Suprapubic skin (tissue), 4 donors: ENCODE data around the gene E2F6. TPM values are rescaled to one million over a fixed set of nuclear protein-coding genes. Genes with fewer than 3 reads are reported as not detected.

Experiments
- DNase-seq, 2 donors: peaks; one replicate each; pipeline ENCODE4 v3.0.0-alpha.2; 2019; ENCODE audit warnings: low spot score in 2 of 2
- H3K27ac ChIP-seq: fragments of 200-600 bp; sonication (generic); one replicate; pipeline ENCODE4 v1.5.1; 2019
- H3K27me3 ChIP-seq: fragments of 200-600 bp; sonication (generic); one replicate; pipeline ENCODE4 v1.5.1; 2019
- H3K36me3 ChIP-seq: fragments of 200-600 bp; sonication (generic); one replicate; pipeline ENCODE4 v1.5.1; 2019
- H3K4me1 ChIP-seq: fragments of 200-600 bp; sonication (generic); one replicate; pipeline ENCODE4 v1.5.1; 2019
- H3K4me3 ChIP-seq: fragments of 200-600 bp; sonication (generic); one replicate; pipeline ENCODE4 v1.5.1; 2019; ENCODE audit warnings: mild to moderate bottlenecking
- H3K9me3 ChIP-seq: fragments of 200-600 bp; sonication (generic); one replicate; pipeline ENCODE4 v1.5.1; 2019
- CTCF ChIP-seq, 2 donors: fragments of 200-600 bp in 1 of 2; fragments of 450-650 bp in 1 of 2; sonication (generic) in 1 of 2; IDR thresholded peaks; one replicate each; pipeline ENCODE4 v1.5.1; 2016 to 2019; ENCODE audit warnings: antibody characterized with exemption in 2 of 2, mild to moderate bottlenecking in 1 of 2, moderate library complexity in 1 of 2
- EP300 ChIP-seq: sonication (generic); formaldehyde crosslinking; IDR thresholded peaks from one replicate; pipeline ENCODE4 v1.6.1; 2017; ENCODE audit warnings: antibody characterized with exemption
- POLR2A ChIP-seq, 2 donors: fragments of 450-650 bp; IDR thresholded peaks; one replicate each; pipeline ENCODE4 v1.6.1; 2017; ENCODE audit warnings: antibody characterized with exemption in 2 of 2, mild to moderate bottlenecking in 2 of 2, moderate library complexity in 2 of 2
- POLR2AphosphoS5 ChIP-seq, 3 donors: sonication (generic); formaldehyde crosslinking; IDR thresholded peaks; one replicate each; pipeline ENCODE4 v1.6.1; 2017; ENCODE audit warnings: antibody characterized with exemption in 3 of 3
- WGBS: methylation state at CpG from one replicate; pipeline ENCODE4 v1.1.5; 2018; 5-methylcytosine and 5-hydroxymethylcytosine counted together
- total RNA-seq, 4 donors: library from RNA; depleted of rRNA; stranded (reverse); fragments of >200 nt; gene quantifications; one replicate each; pipeline ENCODE4 v1.1.0, GENCODE V29; 2016

The E2F6 gene
- total RNA-seq, 4 donors from 2014 or later, result 9.3 to 15.7 (median 10.3) TPM

- H3K27ac ChIP-seq, result no peak overlapping the region
- peaks cover 24% of the 10 kb centered on the region for H3K36me3 ChIP-seq
- H3K4me3 ChIP-seq, result no peak overlapping the region
- H3K27me3 ChIP-seq, result no peaks in the 10 kb centered on the region
- 93% methylated on average over 9 of the region's 9 CpGs for WGBS
- H3K9me3 ChIP-seq, result no peaks in the 10 kb centered on the region
- no peak for TF ChIP-seq POLR2A (IDR thresholded peaks at IDR 0.05)
- TF ChIP-seq CTCF (IDR thresholded peaks at IDR 0.05), result no peak
- no peak for TF ChIP-seq EP300
- TF ChIP-seq POLR2AphosphoS5 (IDR thresholded peaks at IDR 0.05), result no peak
- no peaks in the 10 kb centered on the region for H3K4me1 ChIP-seq
- DNase-seq, result no peak
Measured at GRCh38 chr2:11438555-11439080, 27.3 kb downstream of the E2F6 start.

- WGBS, result 61% methylated on average over 5 of the region's 5 CpGs
- Histone ChIP-seq H3K27ac (no peak overlapping the region), H3K9me3 (no peaks in the 10 kb centered on the region), H3K36me3 (peaks cover 17% of the 10 kb centered on the region), H3K4me1 (no peaks in the 10 kb centered on the region), H3K27me3 (no peaks in the 10 kb centered on the region), H3K4me3 (no peak overlapping the region)
- TF ChIP-seq CTCF (IDR thresholded peaks at IDR 0.05) (no peak), EP300 (no peak), POLR2A (IDR thresholded peaks at IDR 0.05) (no peak), POLR2AphosphoS5 (IDR thresholded peaks at IDR 0.05) (no peak)
- no peak for DNase-seq
Measured at GRCh38 chr2:11437602-11438001, 28.4 kb downstream of the E2F6 start.

DNA sequence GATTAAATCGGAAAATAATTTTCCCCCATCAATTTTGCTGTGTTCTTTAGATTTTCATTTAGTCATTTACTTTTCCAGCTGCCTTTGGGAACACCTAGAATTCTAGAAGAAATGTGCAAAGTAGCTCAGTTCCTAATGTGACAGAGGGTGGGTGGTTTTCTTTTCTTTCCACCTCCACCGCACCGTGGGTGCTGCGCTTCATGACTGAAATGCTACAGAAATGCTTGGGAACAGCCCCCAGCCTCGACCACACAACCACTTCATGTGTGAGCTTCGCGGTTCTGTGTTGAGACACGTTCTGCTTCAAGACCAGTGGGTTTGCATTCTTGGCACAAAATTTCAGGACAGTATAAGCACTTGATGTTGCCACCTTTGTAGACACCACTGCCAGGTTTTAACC lies 30.9 kb downstream of the E2F6 start:
- no peak for DNase-seq
- Histone ChIP-seq H3K9me3 (no peaks in the 10 kb centered on the region), H3K4me1 (no peaks in the 10 kb centered on the region), H3K27me3 (no peaks in the 10 kb centered on the region), H3K4me3 (no peak overlapping the region), H3K27ac (no peak overlapping the region), H3K36me3 (no peaks in the 10 kb centered on the region)
- 75% methylated on average over 8 of the region's 8 CpGs for WGBS
- TF ChIP-seq POLR2AphosphoS5 (IDR thresholded peaks at IDR 0.05), result no peak
- TF ChIP-seq POLR2A (IDR thresholded peaks at IDR 0.05), result no peak
- no peak for TF ChIP-seq CTCF (IDR thresholded peaks at IDR 0.05)
- no peak for TF ChIP-seq EP300

- Histone ChIP-seq H3K9me3 (no peaks in the 10 kb centered on the region), H3K27me3 (no peaks in the 10 kb centered on the region), H3K27ac (no peak overlapping the region), H3K4me1 (no peaks in the 10 kb centered on the region), H3K4me3 (no peak overlapping the region), H3K36me3 (no peaks in the 10 kb centered on the region)
- DNase-seq, result no peak
- 89% methylated on average over 7 of the region's 7 CpGs for WGBS
- no peak for TF ChIP-seq POLR2A (IDR thresholded peaks at IDR 0.05)
- no peak for TF ChIP-seq CTCF (IDR thresholded peaks at IDR 0.05)
- TF ChIP-seq POLR2AphosphoS5 (IDR thresholded peaks at IDR 0.05), result no peak
- TF ChIP-seq EP300, result no peak
Measured at GRCh38 chr2:11434443-11434842, 31.5 kb downstream of the E2F6 start.

- DNase-seq, result no peak
- TF ChIP-seq POLR2A (IDR thresholded peaks at IDR 0.05) (no peak), CTCF (IDR thresholded peaks at IDR 0.05) (no peak), POLR2AphosphoS5 (IDR thresholded peaks at IDR 0.05) (no peak), EP300 (no peak)
- H3K9me3 ChIP-seq, result no peaks in the 10 kb centered on the region
- no peaks in the 10 kb centered on the region for H3K4me1 ChIP-seq
- H3K27me3 ChIP-seq, result no peaks in the 10 kb centered on the region
- no peak overlapping the region for H3K4me3 ChIP-seq
- 84% methylated on average over 5 of the region's 5 CpGs for WGBS
- H3K27ac ChIP-seq, result no peak overlapping the region
- H3K36me3 ChIP-seq, result no peaks in the 10 kb centered on the region
Measured at GRCh38 chr2:11433822-11434221, 32.1 kb downstream of the E2F6 start.
